Cardiac fibroblast (primary cell): Measurements from ENCODE around the gene ARMCX6.
"Not testable (repeated sequence)": the region's sequence is repeated elsewhere in the genome, so short reads cannot be mapped to it uniquely, and the experiment has no call there.

ENCODE experiments used
- DNase-seq, 2 donors: peaks; one replicate each; pipeline versions ENCODE4 v3.0.0 to v3.0.0-alpha.2; 2010; ENCODE audit warnings: low read depth in 2 of 2
- H3K4me3 ChIP-seq, 2 donors: replicated peaks in 1 of 2; 1 replicate in 1 of 2; 2 replicates in 1 of 2; pipeline ENCODE4 v1.5.1; 2011; ENCODE audit warnings: low read depth in 2 of 2, low read length in 2 of 2, mild to moderate bottlenecking in 2 of 2, moderate library complexity in 1 of 2
- TF ChIP-seq, protein P1 (sequence below): IDR thresholded peaks from one replicate; pipeline ENCODE4 v1.5.1; 2011; ENCODE audit warnings: low read depth, mild to moderate bottlenecking, low read length, inconsistent platforms

The ARMCX6 gene

GRCh38 chrX:101617211-101618191, at the start of gene ARMCX6:
TSS of gene ARMCX6 (minus strand) at chrX:101618000. CDS start at chrX:101616620, 1,380 bp downstream.
- DNase-seq, result peak; percentile 73 to 80
- H3K4me3 ChIP-seq, result peak within 1 kb of the TSS; percentile 61 to 73
- TF ChIP-seq, protein P1, sequence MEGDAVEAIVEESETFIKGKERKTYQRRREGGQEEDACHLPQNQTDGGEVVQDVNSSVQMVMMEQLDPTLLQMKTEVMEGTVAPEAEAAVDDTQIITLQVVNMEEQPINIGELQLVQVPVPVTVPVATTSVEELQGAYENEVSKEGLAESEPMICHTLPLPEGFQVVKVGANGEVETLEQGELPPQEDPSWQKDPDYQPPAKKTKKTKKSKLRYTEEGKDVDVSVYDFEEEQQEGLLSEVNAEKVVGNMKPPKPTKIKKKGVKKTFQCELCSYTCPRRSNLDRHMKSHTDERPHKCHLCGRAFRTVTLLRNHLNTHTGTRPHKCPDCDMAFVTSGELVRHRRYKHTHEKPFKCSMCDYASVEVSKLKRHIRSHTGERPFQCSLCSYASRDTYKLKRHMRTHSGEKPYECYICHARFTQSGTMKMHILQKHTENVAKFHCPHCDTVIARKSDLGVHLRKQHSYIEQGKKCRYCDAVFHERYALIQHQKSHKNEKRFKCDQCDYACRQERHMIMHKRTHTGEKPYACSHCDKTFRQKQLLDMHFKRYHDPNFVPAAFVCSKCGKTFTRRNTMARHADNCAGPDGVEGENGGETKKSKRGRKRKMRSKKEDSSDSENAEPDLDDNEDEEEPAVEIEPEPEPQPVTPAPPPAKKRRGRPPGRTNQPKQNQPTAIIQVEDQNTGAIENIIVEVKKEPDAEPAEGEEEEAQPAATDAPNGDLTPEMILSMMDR, result peak; percentile 14

- TF ChIP-seq, protein P1, result no peak
- peak; percentile 66 to 76 for DNase-seq
- peak within 1 kb of the TSS; percentile 63 to 65 for H3K4me3 ChIP-seq
Measured at GRCh38 chrX:101659601-101660063, 41.8 kb upstream of the ARMCX6 start, which contains the start of gene ARMCX2. TSS of gene ARMCX2 (minus strand) at chrX:101659850. CDS start at chrX:101657588, 2,262 bp downstream.

DNA sequence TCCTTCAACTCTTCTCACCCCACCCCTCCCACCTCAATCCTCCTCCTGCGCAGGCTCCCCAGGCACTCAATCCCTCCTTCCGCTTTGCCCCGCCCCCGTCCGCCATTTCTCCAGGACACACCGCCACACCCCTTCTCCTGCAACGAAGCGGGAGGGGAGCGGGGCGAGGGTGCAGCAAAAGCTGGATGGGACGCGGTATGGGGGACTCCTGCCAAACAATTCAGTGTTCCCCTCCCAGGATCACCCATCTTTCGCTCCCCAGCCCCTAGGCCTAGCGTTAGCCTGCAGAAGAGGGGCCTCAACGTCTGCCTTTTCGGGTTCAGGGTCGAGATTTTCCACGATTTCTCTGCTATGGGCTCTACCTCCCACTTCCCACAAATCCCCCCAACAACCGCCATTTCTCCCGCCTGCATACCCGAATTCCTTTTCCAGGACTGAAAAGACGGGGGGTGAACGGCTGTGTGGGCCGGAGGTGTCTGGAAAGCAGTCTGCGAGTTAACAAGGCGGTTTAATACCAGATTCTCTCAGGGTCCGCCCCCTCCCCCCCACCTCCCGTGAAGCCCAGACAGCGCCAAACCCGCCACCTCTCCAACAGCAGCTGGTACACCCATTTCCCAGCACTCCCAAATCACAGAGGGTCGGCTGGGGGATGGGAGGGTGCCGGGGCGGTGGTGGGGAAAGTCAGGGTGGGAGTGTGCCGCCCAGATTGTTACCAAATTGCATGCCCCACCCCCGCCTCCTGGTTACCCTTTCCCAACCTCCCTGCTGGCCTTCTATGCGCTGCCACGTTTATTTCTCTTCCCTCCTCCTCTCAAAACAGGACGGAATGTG, 41.1 kb upstream of the ARMCX6 start:
- peak; percentile 42 to 54 for DNase-seq
- H3K4me3 ChIP-seq, result peak overlapping the region; percentile 63 to 65
- TF ChIP-seq, protein P1, result no peak

DNA sequence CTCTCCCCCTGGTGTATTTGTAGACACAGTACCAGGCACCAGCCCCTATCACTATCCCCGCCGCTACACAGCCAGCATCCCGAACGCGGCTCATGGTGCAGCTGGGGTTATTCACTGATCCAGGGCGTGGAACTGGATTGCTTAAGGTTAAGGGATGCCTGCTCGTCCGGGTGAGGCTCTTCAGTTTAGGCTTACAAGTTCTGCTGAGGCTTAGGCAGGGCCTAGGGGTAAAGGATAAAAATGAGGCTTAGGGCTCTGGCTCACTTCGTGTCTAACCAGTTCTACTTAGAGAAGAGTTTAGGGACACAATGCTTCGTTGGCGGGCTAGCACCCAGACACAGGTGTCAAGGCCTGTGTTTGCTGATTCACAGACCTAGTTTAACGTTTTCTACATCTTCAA, 39.7 kb upstream of the ARMCX6 start:
- H3K4me3 ChIP-seq, result no peak overlapping the region
- TF ChIP-seq, protein P1, result no peak
- DNase-seq, result no peak

GRCh38 chrX:101656817-101657216, 39.0 kb upstream of the ARMCX6 start:
- TF ChIP-seq, protein P1, result no peak
- DNase-seq, result no peak
- H3K4me3 ChIP-seq, result no peak overlapping the region

GRCh38 chrX:101655534-101655933, 37.7 kb upstream of the ARMCX6 start:
- TF ChIP-seq, protein P1, result no peak
- DNase-seq, result no peak
- no peak overlapping the region for H3K4me3 ChIP-seq

DNA sequence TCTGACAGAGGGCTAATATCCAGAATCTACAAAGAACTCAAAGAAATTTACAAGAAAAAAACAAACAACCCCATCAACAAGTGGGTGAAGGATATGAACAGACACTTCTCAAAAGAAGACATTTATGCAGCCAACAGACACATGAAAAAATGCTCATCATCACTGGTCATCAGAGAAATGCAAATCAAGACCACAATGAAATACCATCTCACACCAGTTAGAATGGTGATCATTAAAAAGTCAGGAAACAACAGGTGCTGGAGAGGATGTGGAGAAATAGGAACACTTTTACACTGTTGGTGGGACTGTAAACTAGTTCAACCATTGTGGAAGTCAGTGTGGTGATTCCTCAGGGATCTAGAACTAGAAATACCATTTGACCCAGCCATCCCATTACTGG, 29.9 kb upstream of the ARMCX6 start:
- not testable (repeated sequence) for DNase-seq, H3K4me3 ChIP-seq
